ENCODE measurements around the gene BABAM2.

DNA sequence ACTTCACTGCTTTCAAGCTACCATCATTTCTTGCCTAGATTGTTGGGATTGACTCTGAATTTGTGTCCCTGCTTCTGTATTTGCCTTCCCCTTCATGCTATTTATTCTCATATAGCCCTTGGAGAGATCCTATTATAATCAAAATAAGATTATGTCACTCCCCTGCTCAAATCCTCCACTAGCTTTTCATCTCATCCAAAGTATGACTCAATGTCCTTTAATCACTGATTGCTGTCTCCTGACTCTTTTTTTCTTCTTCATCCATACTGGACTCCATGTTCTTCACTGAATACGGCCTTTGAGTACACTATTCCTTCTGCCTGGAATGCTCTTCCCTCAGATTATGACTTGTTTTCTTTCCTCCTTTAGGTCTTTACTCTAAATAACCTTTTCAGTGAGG, 5.3 kb upstream of the BABAM2 start:
- TF ChIP-seq, protein P1, sequence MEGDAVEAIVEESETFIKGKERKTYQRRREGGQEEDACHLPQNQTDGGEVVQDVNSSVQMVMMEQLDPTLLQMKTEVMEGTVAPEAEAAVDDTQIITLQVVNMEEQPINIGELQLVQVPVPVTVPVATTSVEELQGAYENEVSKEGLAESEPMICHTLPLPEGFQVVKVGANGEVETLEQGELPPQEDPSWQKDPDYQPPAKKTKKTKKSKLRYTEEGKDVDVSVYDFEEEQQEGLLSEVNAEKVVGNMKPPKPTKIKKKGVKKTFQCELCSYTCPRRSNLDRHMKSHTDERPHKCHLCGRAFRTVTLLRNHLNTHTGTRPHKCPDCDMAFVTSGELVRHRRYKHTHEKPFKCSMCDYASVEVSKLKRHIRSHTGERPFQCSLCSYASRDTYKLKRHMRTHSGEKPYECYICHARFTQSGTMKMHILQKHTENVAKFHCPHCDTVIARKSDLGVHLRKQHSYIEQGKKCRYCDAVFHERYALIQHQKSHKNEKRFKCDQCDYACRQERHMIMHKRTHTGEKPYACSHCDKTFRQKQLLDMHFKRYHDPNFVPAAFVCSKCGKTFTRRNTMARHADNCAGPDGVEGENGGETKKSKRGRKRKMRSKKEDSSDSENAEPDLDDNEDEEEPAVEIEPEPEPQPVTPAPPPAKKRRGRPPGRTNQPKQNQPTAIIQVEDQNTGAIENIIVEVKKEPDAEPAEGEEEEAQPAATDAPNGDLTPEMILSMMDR (IDR thresholded peaks at IDR 0.05 in 4 of 5, conservative IDR thresholded peaks at IDR 0.05 in 1 of 5) = no peak
- no peak for TF ChIP-seq POLR2A (IDR thresholded peaks at IDR 0.05)

All from gastrocnemius medialis (tissue), 4 donors.